ES-I3 (cell line): ENCODE data around the gene SLC25A29.

Source experiments
- H3K36me3 ChIP-seq: 2 replicates; pipeline ENCODE4 v1.6.1; 2013; ENCODE audit warnings: mild to moderate bottlenecking, low read length, control low read depth, moderate library complexity; ENCODE audit not compliant: insufficient read depth
- H3K4me1 ChIP-seq: 2 replicates; pipeline ENCODE4 v1.6.1; 2013; ENCODE audit warnings: mild to moderate bottlenecking, control low read depth, low read length; ENCODE audit not compliant: insufficient read depth
- H3K9ac ChIP-seq: 2 replicates; pipeline ENCODE4 v1.6.1; 2013; ENCODE audit warnings: low read depth, mild to moderate bottlenecking, low read length, moderate library complexity
- H3K9me3 ChIP-seq: 2 replicates; pipeline ENCODE4 v1.6.1; 2013; ENCODE audit warnings: mild to moderate bottlenecking, low read length, moderate library complexity; ENCODE audit not compliant: control insufficient read depth, insufficient read depth

Gene SLC25A29

DNA sequence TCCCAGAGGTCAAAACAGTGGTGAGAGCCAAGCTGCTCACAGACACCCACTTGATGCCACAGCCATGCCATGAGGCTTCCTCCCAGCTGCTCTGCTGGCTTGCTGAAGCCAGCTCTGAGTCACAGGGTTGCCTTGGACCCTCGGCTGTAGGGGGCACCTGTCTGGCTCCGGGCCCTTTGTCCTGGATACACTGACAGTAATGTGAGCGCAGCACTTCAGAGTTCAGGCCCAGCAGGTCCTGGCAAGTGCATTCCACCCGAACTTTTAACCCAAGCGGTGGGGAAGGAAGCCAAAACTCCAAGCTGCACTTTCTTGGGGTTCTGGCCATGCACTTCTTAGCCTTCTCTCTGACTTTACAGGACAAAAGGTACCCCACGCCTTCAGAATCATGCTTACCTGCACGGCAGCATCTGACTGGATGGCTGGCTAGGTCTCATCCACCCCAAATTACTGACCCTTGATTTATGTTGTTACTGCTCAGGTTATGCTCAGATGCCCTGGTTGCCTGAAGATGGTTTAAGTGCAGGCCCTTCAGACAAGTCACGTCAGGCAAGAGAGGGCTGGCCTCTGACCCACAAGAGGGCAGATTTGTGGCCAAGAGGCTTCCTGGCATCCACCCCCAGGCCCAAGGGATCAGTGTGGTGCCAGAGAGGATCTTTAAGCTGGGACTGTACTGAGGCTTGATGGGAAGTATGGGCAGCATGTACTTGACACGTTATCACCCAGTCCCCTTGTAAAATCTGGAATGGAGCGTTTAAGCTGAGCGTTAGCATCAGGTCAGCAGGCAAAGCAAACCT is 24.8 kb downstream of the SLC25A29 start:
- Histone ChIP-seq H3K4me1 (peaks cover 18% of the 10 kb centered on the region; the same call in 1 of the 2 replicates), H3K9me3 (no peaks in the 10 kb centered on the region), H3K9ac (no peak overlapping the region), H3K36me3 (0 out of 2 replicates have a peak, but pooled peaks cover 1% of the 10 kb centered on the region)

DNA sequence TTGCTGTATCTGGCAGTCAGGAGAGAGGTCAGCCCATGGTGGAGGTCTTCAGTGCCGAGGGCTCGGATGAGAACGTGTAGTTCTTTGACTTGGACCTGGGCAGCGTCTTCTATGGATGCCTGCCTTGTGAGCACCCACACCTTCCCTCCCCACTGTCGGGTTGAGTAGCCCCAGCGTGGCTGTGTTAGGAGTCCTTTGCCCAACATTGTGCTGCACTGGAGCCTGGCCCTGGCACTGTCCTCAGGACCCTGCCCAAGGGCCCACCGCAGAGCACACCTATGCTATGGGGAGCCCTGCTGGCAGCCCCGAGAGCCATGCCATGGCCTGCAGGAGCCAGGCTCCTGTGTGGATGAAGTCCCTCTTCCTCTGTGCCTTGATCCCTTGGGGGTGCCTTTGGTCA is 26.7 kb downstream of the SLC25A29 start:
- H3K9me3 ChIP-seq: no peaks in the 10 kb centered on the region
- H3K9ac ChIP-seq: no peak overlapping the region
- H3K36me3 ChIP-seq: 0 out of 2 replicates have a peak, but pooled peaks cover 4% of the 10 kb centered on the region
- H3K4me1 ChIP-seq: peaks cover 33% of the 10 kb centered on the region

DNA sequence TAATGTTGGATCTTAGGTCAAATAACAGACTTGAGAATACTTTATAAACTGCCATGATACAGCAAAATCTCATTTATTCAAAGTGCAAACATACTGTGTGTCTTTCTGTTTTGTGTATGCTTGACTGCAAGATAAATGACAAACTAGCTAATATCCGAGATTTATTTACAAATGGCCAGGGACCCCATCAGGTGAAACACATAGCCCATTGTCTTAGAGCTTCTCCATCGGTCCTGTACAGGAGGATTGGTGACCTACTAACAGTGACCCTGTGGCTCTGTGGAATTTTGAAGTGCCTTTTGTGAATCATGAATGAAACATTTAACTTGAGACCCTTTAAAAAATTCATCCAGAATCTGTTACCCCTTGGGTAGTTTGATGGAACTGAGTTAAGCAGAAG is 27.1 kb downstream of the SLC25A29 start:
- Histone ChIP-seq H3K9ac (no peak overlapping the region), H3K4me1 (peaks cover 33% of the 10 kb centered on the region), H3K9me3 (no peaks in the 10 kb centered on the region), H3K36me3 (0 out of 2 replicates have a peak, but pooled peaks cover 4% of the 10 kb centered on the region)

DNA sequence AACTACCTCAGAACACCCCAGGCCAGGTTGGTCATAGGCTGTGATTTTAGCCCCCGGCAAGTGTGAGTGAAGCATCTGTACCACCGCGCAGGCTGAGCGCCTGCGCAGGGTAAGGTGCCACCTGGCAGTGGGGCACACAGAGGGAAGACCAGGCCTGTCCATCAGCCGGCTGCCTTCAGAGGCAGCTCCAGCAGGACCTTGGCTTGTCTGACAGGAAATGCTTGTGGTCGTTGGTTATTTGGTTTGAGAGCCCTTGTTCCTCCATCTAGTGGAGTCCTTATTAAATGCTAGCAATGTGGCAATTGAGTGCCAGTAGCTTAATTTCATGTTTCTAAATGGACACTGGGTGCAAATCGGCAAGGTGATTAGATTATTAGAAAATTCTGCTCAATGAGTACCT is 27.5 kb downstream of the SLC25A29 start:
- H3K4me1 ChIP-seq: peaks cover 33% of the 10 kb centered on the region
- H3K36me3 ChIP-seq: 0 out of 2 replicates have a peak, but pooled peaks cover 4% of the 10 kb centered on the region
- no peak overlapping the region for H3K9ac ChIP-seq
- no peaks in the 10 kb centered on the region for H3K9me3 ChIP-seq

DNA sequence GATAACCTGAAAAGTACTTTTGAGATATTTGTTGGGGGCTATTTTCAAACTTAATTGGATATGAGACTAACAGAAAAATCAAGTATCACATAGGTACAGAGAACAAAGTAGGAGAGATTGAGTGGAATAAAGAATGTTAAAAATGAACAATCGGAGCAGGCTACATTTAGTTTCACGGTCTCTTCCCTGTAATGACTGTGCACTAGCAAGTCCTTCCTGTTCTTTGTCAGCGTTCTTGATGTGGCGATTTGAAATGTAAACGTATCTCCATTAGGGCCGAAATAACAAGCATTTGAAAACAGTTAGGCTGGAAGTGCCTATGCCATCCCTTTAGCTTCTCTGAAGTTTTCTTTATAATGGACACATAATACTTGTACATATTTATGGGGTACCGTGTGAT is 31.0 kb downstream of the SLC25A29 start:
- Histone ChIP-seq H3K9ac (no peak overlapping the region), H3K4me1 (peaks cover 34% of the 10 kb centered on the region), H3K36me3 (peaks cover 4% of the 10 kb centered on the region; the same call in 1 of the 2 replicates), H3K9me3 (no peaks in the 10 kb centered on the region)

DNA sequence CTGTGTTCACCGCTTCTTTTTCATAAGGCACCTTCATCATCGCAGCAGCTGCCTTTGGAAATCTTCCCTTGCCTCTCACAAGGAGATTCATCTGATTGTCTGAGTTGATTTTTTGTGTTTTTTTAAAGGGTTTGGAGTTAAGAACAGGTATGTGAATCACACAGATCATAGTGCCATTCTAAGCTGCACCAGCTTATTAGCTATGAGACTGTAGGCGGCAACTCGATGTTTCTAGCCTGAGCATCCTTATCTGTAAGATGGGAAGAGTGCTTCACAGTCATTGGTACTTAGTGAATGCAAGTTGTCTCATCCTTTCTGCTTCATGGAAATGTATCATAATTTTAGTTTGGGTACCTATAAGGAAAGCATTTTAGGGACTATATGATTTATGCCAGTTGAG is 32.0 kb downstream of the SLC25A29 start:
- peaks cover 27% of the 10 kb centered on the region for H3K4me1 ChIP-seq
- no peaks in the 10 kb centered on the region for H3K9me3 ChIP-seq
- H3K36me3 ChIP-seq: peaks cover 4% of the 10 kb centered on the region; the same call in 1 of the 2 replicates
- H3K9ac ChIP-seq: no peak overlapping the region

DNA sequence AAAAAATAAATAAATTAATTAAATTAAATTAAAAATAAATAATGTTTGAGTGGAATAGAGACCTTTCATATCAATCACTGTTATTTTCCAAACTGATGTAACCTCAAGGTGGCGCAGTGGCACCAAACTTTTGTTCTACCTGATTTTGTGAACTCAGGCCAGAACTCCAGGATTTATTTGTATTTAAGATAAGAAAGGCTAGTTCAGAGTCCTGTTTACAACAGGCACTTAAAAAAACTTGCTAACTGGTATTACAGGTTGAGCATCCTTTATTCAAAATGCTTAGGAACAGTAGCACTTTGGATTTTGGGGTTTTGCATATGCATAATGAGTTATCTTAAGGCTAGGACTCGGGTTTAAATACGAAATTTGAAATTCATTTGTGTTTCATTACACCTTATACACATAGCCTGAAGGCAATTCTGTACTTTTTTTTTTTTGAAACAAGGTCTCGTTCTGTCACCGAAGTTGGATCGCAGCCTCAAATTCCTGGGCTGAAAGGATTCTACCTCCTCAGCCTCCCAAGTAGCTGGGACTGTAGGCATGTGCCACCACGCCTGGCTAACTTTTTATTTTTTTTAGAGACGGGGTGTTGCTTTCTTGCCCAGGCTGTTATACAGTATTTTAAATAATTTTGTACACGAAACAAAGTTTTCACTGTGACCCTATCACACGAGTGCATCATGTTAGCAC is 34.9 kb downstream of the SLC25A29 start:
- Histone ChIP-seq H3K36me3 (peaks cover 2% of the 10 kb centered on the region; the same call in 1 of the 2 replicates), H3K9ac (no peak overlapping the region), H3K9me3 (no peaks in the 10 kb centered on the region), H3K4me1 (peaks cover 24% of the 10 kb centered on the region)

DNA sequence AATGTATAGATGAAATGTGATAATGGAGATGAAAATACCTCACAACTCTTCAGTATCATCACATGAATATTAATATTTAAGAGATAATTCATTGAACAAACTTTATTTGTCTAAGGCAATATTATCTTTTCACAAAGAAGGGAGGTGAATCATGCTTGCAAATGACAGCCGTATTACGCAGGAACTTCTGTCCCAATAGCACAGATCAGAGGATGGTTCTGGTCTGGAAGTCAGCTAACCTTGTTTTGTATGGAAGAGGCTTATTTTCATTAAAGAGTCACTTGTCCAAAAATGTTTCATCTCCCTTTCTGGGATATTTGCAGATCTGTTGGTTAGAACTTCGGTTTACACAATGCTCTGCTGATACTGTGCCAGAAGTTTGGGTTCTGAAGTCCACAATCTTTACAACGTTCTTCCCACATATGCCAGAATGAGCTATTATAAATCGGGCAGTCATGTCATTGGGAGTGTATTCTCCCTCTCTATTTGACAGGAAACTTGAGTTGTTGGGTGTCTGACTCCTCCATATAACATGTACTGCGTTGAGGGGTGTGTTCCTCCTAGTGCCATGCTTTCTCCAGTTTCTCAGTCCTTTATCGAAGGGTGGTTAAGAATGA is 37.5 kb downstream of the SLC25A29 start:
- H3K4me1 ChIP-seq: peaks cover under 1% of the 10 kb centered on the region; the same call in 1 of the 2 replicates
- no peak overlapping the region for H3K9ac ChIP-seq
- no peaks in the 10 kb centered on the region; the same call in 1 of the 2 replicates for H3K36me3 ChIP-seq
- no peaks in the 10 kb centered on the region for H3K9me3 ChIP-seq

DNA sequence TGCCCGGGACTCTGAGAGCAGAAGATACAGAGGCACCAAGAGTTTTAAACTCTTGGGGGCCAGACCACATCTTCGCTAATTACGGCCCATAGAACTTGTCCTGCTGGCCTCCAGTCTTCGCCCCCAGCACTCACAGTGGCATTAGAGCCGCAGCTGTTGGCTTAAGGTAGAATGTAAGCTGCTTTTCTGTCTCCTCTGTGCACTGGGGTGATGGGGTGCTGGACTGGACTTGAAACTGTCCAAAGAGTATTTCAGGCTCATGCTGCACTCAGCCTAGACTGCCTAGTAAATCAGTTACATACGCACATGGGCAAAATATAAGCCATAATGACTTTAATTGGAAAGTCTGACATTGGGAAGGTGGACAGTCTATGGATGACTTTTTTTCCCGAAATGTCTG is 38.3 kb downstream of the SLC25A29 start:
- H3K4me1 ChIP-seq: no peaks in the 10 kb centered on the region
- no peaks in the 10 kb centered on the region for H3K9me3 ChIP-seq
- no peak overlapping the region for H3K9ac ChIP-seq
- H3K36me3 ChIP-seq: no peaks in the 10 kb centered on the region; the same call in 1 of the 2 replicates

DNA sequence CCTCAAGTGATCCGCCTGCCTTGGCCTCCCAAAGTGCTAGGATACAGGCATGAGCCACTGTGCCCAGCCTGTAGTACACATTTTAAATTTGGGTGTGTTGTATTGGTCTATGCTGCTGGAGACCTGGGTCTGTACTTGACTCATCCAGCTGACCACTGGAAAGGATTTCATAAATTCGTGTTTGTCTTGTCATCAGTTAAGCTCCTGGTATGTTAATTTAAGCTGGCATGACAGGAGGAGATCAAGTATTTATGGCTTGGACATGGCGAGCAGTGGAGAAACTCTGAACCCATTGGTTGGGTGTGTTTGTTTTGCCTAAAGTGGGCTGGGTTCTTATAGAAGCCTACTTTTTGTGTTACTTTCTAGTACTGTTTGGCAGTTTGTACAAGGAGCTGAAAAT is 43.1 kb downstream of the SLC25A29 start:
- H3K4me1 ChIP-seq: no peaks in the 10 kb centered on the region
- H3K9ac ChIP-seq: no peak overlapping the region
- peaks cover 5% of the 10 kb centered on the region for H3K36me3 ChIP-seq

DNA sequence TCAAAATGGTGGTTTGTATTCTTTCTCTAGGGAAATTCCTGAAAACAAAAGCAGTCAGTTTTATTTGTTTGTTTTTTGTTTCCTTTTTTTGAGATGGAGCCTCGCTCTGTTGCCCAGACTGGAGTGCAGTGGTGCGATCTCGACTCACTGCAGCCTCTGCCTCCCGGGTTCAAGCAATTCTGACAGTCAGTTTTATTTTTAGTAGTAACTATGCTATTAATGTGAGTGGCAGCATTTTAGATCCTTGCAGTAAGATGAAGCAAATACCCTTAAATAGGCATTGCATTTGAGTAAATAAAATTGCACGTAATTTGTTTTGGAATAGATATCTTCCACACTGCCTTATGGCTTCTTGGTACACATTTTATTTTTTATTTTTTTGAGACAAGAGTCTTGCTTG is 43.7 kb downstream of the SLC25A29 start:
- H3K36me3 ChIP-seq: peaks cover 5% of the 10 kb centered on the region
- H3K9ac ChIP-seq: no peak overlapping the region
- H3K4me1 ChIP-seq: no peaks in the 10 kb centered on the region
- H3K9me3 ChIP-seq: no peaks in the 10 kb centered on the region

More for the DNA sequence above, 43.1 kb downstream of the SLC25A29 start:
- H3K9me3 ChIP-seq: no peaks in the 10 kb centered on the region

DNA sequence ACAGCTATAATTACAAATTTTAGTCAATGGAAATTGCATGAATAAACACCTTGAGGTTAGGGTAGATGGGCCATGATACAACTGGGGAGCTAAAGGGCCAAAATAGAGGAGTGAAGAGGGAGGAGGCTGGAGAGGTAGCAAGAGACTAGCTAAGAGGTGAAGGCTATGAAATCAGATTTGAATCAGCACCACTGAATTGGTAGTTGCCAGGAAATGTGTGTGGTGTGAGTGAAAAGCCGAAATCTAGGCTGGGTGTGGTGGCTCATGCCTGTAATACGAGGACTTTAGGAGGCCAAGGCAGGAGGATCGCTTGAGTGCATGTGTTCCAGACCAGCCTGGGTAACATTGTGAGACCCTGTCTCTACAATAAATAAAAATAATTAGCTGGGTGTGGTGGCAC is 44.6 kb downstream of the SLC25A29 start:
- H3K9ac ChIP-seq: no peak overlapping the region
- H3K9me3 ChIP-seq: no peaks in the 10 kb centered on the region
- no peaks in the 10 kb centered on the region for H3K4me1 ChIP-seq
- H3K36me3 ChIP-seq: peaks cover 5% of the 10 kb centered on the region

DNA sequence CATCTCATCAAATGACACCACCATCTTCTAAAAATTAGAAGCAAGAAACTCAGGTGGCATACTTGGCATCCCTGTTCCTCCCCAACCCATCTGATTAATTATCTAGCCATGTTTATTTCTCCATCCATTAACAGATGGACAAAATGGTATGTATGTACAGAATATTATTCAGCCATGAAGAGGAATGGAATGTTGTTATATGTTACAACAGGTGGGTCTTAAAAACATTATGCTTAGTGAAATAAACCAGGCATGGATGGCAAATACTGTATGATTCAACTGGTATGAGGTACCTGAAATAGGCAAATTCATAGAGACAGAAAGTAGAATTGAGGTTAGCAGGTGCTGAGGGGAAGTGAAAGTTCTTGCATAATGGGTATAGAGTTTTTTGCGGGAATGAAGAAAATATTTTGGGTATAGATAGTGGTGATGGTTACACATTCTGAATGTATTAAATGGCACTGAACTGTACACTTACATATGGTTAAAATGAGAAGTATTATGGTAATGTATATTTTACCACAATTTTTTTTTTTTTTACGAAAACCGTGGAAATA is 49.8 kb downstream of the SLC25A29 start:
- Histone ChIP-seq H3K9me3 (no peaks in the 10 kb centered on the region), H3K36me3 (peaks cover 5% of the 10 kb centered on the region; the same call in 1 of the 2 replicates), H3K9ac (no peak overlapping the region), H3K4me1 (no peaks in the 10 kb centered on the region)

DNA sequence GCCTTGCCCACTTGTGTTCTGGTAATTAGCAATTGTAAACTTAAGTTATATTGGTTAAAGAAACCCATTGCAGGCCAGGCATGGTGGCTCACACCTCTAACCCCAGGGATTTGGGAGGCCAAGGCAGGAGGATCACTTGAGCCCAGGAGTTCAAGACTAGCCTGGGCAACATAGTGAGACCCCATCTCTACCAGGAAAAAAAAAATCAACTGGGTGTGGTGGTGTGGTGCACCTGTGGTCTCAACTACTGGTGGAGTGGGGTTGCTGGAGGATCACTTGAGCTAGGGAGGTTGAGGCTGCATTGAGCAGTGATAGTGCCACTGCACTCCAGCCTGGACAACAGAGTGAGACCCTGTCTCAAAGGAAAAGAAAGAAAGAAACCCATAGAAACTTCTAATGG is 53.6 kb downstream of the SLC25A29 start:
- Histone ChIP-seq H3K9me3 (no peaks in the 10 kb centered on the region), H3K4me1 (0 out of 2 replicates have a peak, but pooled peaks cover 5% of the 10 kb centered on the region), H3K9ac (no peak overlapping the region), H3K36me3 (no peaks in the 10 kb centered on the region; the same call in 1 of the 2 replicates)
